NB4 (cell line): ENCODE data around the gene GRHL1.
"Not testable (repeated sequence)": the region's sequence is repeated elsewhere in the genome, so short reads cannot be mapped to it uniquely, and the experiment has no call there.

ENCODE experiments used
- CTCF ChIP-seq: IDR thresholded peaks from one replicate; pipeline ENCODE4 v1.5.1; 2012; ENCODE audit warnings: low read depth, low read length
- MAX ChIP-seq: IDR thresholded peaks from 2 replicates; pipeline ENCODE4 v1.6.1; 2011; ENCODE audit warnings: low read depth, low read length
- MYC ChIP-seq: IDR thresholded peaks from 2 replicates; pipeline ENCODE4 v1.6.1; 2011; ENCODE audit warnings: low read depth, low read length
- POLR2A ChIP-seq: IDR thresholded peaks from 2 replicates; pipeline ENCODE4 v1.6.1; 2011; ENCODE audit warnings: mild to moderate bottlenecking; ENCODE audit not compliant: insufficient read length; ENCODE audit errors: extremely low read depth

GRCh38 chr2:10011606-10012325 is 60.3 kb downstream of the GRHL1 start:
- not testable (repeated sequence) for TF ChIP-seq CTCF, MYC, POLR2A, MAX
